Activated naive CD8-positive, alpha-beta T cell treated with anti-CD3 and anti-CD28 coated beads, Interleukin-2, amount 50 U/mL, for 16 hours (primary cell): ENCODE data around the gene PHLDB1.
A peak's percentile ranks its signal among the peaks of the same experiment; 100 is the strongest.
"Not testable (repeated sequence)": the region's sequence is repeated elsewhere in the genome, so short reads cannot be mapped to it uniquely, and the experiment has no call there.

Source experiments
- DNase-seq: peaks from one replicate; pipeline ENCODE4 v3.0.0-alpha.2; 2020; ENCODE audit warnings: low read depth, low spot score

PHLDB1 gene

GRCh38 chr11:118607401-118608359, at the start of gene PHLDB1:
Gene PHLDB1, plus strand, starts transcription at chr11:118607615. Its CDS starts 6,222 bp downstream, at chr11:118613837.
- DNase-seq, result no peak

GRCh38 chr11:118560806-118561205, 46.6 kb upstream of the PHLDB1 start:
- DNase-seq, result no peak

- no peak for DNase-seq
Observed at GRCh38 chr11:118565051-118565450, 42.4 kb upstream of the PHLDB1 start.

GRCh38 chr11:118569670-118570069, 37.7 kb upstream of the PHLDB1 start:
- no peak for DNase-seq

GRCh38 chr11:118570787-118571186, 36.6 kb upstream of the PHLDB1 start:
- DNase-seq, result no peak

- DNase-seq, result not testable (repeated sequence)
Observed at GRCh38 chr11:118571701-118572060, 35.7 kb upstream of the PHLDB1 start.

GRCh38 chr11:118572061-118572980, 35.1 kb upstream of the PHLDB1 start, which contains the start of gene ARCN1:
Gene ARCN1, plus strand, starts transcription at chr11:118572409. Its CDS starts 139 bp downstream, at chr11:118572548.
- peak; percentile 43 for DNase-seq

GRCh38 chr11:118572981-118573550, 34.3 kb upstream of the PHLDB1 start:
- no peak for DNase-seq

- no peak for DNase-seq
Observed at GRCh38 chr11:118574636-118575035, 32.8 kb upstream of the PHLDB1 start.

- DNase-seq, result not testable (repeated sequence)
Observed at GRCh38 chr11:118577995-118578394, 29.4 kb upstream of the PHLDB1 start.

GRCh38 chr11:118581057-118581456, 26.4 kb upstream of the PHLDB1 start:
- no peak for DNase-seq

GRCh38 chr11:118587952-118588351, 19.5 kb upstream of the PHLDB1 start:
- DNase-seq, result no peak

- no peak for DNase-seq
Observed at GRCh38 chr11:118592616-118593367, 14.6 kb upstream of the PHLDB1 start.

- DNase-seq, result not testable (repeated sequence)
Observed at GRCh38 chr11:118594984-118595383, 12.4 kb upstream of the PHLDB1 start.

GRCh38 chr11:118596224-118597146, 10.9 kb upstream of the PHLDB1 start:
- no peak for DNase-seq

- DNase-seq, result no peak
Observed at GRCh38 chr11:118597556-118597955, 9.9 kb upstream of the PHLDB1 start.

- DNase-seq, result no peak
Observed at GRCh38 chr11:118602331-118602730, 5.1 kb upstream of the PHLDB1 start.

- DNase-seq, result not testable (repeated sequence)
Observed at GRCh38 chr11:118603709-118604108, 3.7 kb upstream of the PHLDB1 start.

- no peak for DNase-seq
Observed at GRCh38 chr11:118604566-118604965, 2.8 kb upstream of the PHLDB1 start.
